Cardiac fibroblast (primary cell): ENCODE results near the gene PHLDB2.

ENCODE experiments used
- DNase-seq, 2 donors: peaks; one replicate each; pipeline versions ENCODE4 v3.0.0 to v3.0.0-alpha.2; 2010; ENCODE audit warnings: low read depth in 2 of 2
- H3K4me3 ChIP-seq, 2 donors: replicated peaks in 1 of 2; 1 replicate in 1 of 2; 2 replicates in 1 of 2; pipeline ENCODE4 v1.5.1; 2011; ENCODE audit warnings: low read depth in 2 of 2, low read length in 2 of 2, mild to moderate bottlenecking in 2 of 2, moderate library complexity in 1 of 2
- CTCF ChIP-seq: IDR thresholded peaks from one replicate; pipeline ENCODE4 v1.5.1; 2011; ENCODE audit warnings: low read depth, mild to moderate bottlenecking, low read length, inconsistent platforms

The PHLDB2 gene

GRCh38 chr3:111819927-111820326, 39.1 kb upstream of the PHLDB2 start:
- H3K4me3 ChIP-seq: no peak overlapping the region
- no peak for TF ChIP-seq CTCF
- DNase-seq: no peak

- no peak for TF ChIP-seq CTCF
- H3K4me3 ChIP-seq: no peak overlapping the region
- no peak for DNase-seq
These were observed 38.4 kb upstream of the PHLDB2 start for GRCh38 chr3:111820651-111821050.

- no peak for TF ChIP-seq CTCF
- no peak overlapping the region for H3K4me3 ChIP-seq
- no peak for DNase-seq
These were observed 37.2 kb upstream of the PHLDB2 start for GRCh38 chr3:111821891-111822290.

GRCh38 chr3:111822804-111823203, 36.3 kb upstream of the PHLDB2 start:
- no peak for TF ChIP-seq CTCF
- H3K4me3 ChIP-seq: no peak overlapping the region
- DNase-seq: no peak

GRCh38 chr3:111823341-111823855, 35.7 kb upstream of the PHLDB2 start:
- no peak for DNase-seq
- TF ChIP-seq CTCF: no peak
- H3K4me3 ChIP-seq: no peak overlapping the region

GRCh38 chr3:111824351-111824750, 34.7 kb upstream of the PHLDB2 start:
- no peak overlapping the region for H3K4me3 ChIP-seq
- no peak for TF ChIP-seq CTCF
- DNase-seq: no peak

- DNase-seq: no peak
- no peak overlapping the region for H3K4me3 ChIP-seq
- TF ChIP-seq CTCF: no peak
These were observed 31.2 kb upstream of the PHLDB2 start for GRCh38 chr3:111827871-111828270.
